Prostate gland (tissue), 2 donors: Measurements from ENCODE around the gene ZNF341. TPM values are rescaled to one million over a fixed set of nuclear protein-coding genes. Genes with fewer than 3 reads are reported as not detected.

Experiments used
- DNase-seq: peaks from one replicate; pipeline ENCODE4 v3.0.0-alpha.2; 2019; ENCODE audit warnings: low spot score
- H3K27ac ChIP-seq, 2 donors: fragments of 200-600 bp; sonication (generic); 2 replicates each; pipeline ENCODE4 v1.5.1; 2017 to 2019
- H3K27me3 ChIP-seq: fragments of 200-600 bp; sonication (generic); replicated peaks from 2 replicates; pipeline ENCODE4 v1.5.1; 2019; ENCODE audit not compliant: insufficient read depth
- H3K36me3 ChIP-seq, 2 donors: fragments of 200-600 bp; sonication (generic); 1 replicate in 1 of 2; 2 replicates in 1 of 2; pipeline versions ENCODE4 v1.5.1 to v1.8.1; 2017 to 2019
- H3K4me1 ChIP-seq: fragments of 200-600 bp; sonication (generic); replicated peaks from 2 replicates; pipeline ENCODE4 v1.5.1; 2019
- H3K4me3 ChIP-seq, 2 donors: fragments of 200-600 bp; sonication (generic); 2 replicates each; pipeline ENCODE4 v1.5.1; 2017 to 2019
- H3K9me3 ChIP-seq: fragments of 200-600 bp; sonication (generic); 2 replicates; pipeline ENCODE4 v1.5.1; 2017
- POLR2A ChIP-seq: fragments of 450-650 bp; IDR thresholded peaks from one replicate; pipeline ENCODE4 v1.6.1; 2016; ENCODE audit warnings: antibody characterized with exemption, mild to moderate bottlenecking
- POLR2AphosphoS5 ChIP-seq: sonication (generic); formaldehyde crosslinking; IDR thresholded peaks from one replicate; pipeline ENCODE4 v1.6.1; 2017; ENCODE audit warnings: antibody characterized with exemption
- WGBS: methylation state at CpG from one replicate; pipeline ENCODE4 v1.1.5; 2018; 5-methylcytosine and 5-hydroxymethylcytosine counted together
- intact Hi-C: fragments of 100-400 bp; cut with DNase I; formaldehyde crosslinking; loops from one replicate; pipeline ENCODE4 v1.14.2; 2022
- total RNA-seq, 2 donors: library from RNA; depleted of rRNA; stranded (reverse); fragments of >200 nt; gene quantifications; one replicate each; pipeline ENCODE4 v1.1.0, GENCODE V29; 2016
- TF ChIP-seq, protein P1 (sequence below), 4 experiments: fragments of 200-600 bp in 2 of 4; fragments of 450-650 bp in 2 of 4; sonication (generic) in 2 of 4; IDR thresholded peaks; 1 replicate in 3 of 4; 2 replicates in 1 of 4; pipeline ENCODE4 v1.5.1; 2016 to 2019; ENCODE audit warnings: antibody characterized with exemption in 4 of 4, mild to moderate bottlenecking in 2 of 4, moderate library complexity in 2 of 4

The ZNF341 gene
- total RNA-seq, 2 donors from 2014 or later: 2.8 to 7.0 TPM

DNA sequence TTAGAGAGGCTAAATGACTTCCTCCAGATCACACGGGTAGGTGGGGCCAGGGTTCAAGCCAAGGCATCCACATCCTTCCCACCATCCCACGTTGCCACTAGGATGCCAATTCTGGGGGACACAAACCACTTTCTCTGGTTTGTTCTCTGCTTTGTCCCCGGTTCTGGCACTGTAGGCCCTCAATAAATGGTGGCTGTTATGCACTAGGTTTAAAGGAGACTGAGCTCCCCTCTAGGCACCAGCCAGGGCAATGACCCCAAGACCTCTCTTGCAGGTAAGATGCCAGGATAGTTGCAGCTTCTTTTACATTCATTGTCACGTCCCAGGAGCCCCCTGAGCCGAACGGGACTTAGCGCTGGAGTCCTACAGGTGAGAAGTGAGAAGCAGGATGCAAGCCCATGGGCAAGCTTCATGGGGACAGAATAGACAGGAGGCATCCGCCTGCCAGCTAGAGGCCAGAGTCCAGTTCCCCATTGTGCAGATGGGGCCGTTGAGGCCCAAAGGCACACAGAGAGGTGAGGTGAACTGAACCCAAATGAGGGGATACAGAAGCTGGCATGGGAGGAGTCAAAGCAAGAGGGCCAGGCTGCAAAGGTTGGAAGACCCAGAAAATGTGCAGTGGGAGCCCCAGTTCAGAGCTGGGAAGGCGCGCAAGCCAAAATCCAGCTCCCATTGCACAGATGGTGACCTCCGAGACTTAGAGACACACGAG is 12.4 kb upstream of the ZNF341 start:
- WGBS: 40% methylated on average over 13 of the region's 13 CpGs
- Histone ChIP-seq H3K4me1 (peaks cover 9% of the 10 kb centered on the region), H3K36me3 (no peaks in the 10 kb centered on the region), H3K27ac (peak overlapping the region; percentile 51 to 68), H3K4me3 (peak overlapping the region; percentile 66 to 90), H3K9me3 (no peaks in the 10 kb centered on the region), H3K27me3 (no peaks in the 10 kb centered on the region)
- intact Hi-C loops: no loop called here
- TF ChIP-seq, protein P1, sequence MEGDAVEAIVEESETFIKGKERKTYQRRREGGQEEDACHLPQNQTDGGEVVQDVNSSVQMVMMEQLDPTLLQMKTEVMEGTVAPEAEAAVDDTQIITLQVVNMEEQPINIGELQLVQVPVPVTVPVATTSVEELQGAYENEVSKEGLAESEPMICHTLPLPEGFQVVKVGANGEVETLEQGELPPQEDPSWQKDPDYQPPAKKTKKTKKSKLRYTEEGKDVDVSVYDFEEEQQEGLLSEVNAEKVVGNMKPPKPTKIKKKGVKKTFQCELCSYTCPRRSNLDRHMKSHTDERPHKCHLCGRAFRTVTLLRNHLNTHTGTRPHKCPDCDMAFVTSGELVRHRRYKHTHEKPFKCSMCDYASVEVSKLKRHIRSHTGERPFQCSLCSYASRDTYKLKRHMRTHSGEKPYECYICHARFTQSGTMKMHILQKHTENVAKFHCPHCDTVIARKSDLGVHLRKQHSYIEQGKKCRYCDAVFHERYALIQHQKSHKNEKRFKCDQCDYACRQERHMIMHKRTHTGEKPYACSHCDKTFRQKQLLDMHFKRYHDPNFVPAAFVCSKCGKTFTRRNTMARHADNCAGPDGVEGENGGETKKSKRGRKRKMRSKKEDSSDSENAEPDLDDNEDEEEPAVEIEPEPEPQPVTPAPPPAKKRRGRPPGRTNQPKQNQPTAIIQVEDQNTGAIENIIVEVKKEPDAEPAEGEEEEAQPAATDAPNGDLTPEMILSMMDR (IDR thresholded peaks at IDR 0.05): no peak
- TF ChIP-seq POLR2AphosphoS5 (no peak), POLR2A (no peak)
- DNase-seq: no peak

DNA sequence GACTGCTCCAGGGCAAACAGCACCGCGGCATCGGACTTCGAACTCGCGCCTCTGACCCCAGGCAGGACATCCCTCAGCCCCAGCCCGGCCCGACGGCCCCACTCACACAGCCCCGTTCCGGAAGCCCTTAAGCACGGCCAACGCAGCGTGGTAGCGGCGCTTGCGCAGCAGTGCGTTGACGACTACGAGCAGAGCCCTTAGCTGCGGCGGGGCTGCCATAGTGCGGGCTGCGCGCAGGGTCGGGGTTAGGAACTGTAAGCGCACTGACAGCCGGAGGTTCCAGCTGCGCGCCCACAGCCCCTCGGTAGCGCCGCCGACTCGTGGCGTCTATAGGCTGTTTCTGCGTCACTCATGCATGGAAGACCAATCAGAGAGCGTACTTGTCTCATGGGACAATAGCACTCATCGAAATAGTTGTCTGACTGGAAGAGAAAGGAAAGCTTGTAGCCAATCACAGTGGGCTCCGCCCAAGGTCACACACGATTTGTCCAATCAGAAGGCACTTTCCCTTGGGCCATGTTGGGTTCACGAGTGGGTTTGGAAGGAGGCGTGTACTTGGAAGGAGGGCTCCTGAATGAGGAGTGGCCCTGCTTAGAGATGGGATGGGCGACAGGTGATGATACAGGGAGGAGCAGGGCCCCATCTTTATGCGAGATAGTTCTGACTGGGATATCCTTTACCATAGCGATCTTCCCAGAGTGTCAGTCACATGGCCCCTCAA is 11.6 kb upstream of the ZNF341 start, which contains the start of gene PXMP4:
Gene PXMP4, minus strand, starts transcription at position 322 of the 721 bp plus-strand sequence. Its CDS starts 103 bp downstream, at position 219.
- peak; percentile 90 for DNase-seq
- no peaks in the 10 kb centered on the region for H3K36me3 ChIP-seq
- TF ChIP-seq, protein P1 (IDR thresholded peaks at IDR 0.05): peak in 1 of 4 experiments; percentile 13
- TF ChIP-seq POLR2AphosphoS5: peak; percentile 95
- TF ChIP-seq POLR2A: peak; percentile 29
- peaks cover 9% of the 10 kb centered on the region for H3K4me1 ChIP-seq
- H3K4me3 ChIP-seq: peak within 1 kb of the TSS; percentile 66 to 90
- H3K27me3 ChIP-seq: no peaks in the 10 kb centered on the region
- 3% methylated on average over 42 of the region's 46 CpGs for WGBS
- peak within 1 kb of the TSS; percentile 51 to 68 for H3K27ac ChIP-seq
- no peaks in the 10 kb centered on the region for H3K9me3 ChIP-seq
- intact Hi-C loops: no loop called here

DNA sequence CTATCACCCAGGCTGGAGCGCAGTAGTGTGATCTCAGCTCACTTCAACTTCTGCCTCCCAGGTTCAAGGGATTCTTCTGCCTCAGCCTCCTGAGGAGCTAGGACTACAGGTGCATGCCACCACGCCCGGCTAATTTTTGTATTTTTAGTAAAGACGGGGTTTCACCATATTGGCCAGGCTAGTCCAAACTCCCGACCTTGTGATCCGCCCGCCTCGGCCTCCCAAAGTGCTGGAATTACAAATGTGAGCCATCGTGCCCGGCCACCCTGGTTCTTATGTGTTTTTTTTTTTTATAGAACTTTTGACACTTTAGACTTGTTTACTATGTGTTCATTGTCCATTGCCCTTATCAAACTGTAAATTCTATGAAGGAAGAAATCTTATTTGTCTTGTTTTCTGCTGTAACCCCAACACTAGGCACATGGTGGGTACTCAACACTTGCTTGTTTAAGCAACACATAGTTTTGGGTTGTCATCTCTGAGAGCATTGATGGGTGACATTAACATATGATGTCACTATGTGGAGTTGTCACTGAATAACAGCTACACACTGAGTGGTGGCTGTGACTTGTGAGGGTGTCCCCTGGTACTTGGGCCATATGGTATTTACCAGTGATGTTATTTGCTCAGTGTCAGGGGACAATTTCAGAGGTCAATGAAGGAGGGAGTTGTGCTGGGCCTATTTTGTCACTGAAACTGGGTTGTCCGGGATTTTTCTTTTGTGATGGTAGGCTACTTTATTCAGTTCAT is 10.2 kb upstream of the ZNF341 start:
- Histone ChIP-seq H3K27me3 (no peaks in the 10 kb centered on the region), H3K36me3 (no peaks in the 10 kb centered on the region), H3K27ac (no peak overlapping the region), H3K9me3 (no peaks in the 10 kb centered on the region), H3K4me1 (peaks cover 9% of the 10 kb centered on the region), H3K4me3 (no peak overlapping the region)
- no peak for DNase-seq
- intact Hi-C loops: no loop called here
- WGBS: 93% methylated on average over 11 of the region's 11 CpGs
- TF ChIP-seq POLR2A: no peak
- TF ChIP-seq, protein P1 (IDR thresholded peaks at IDR 0.05): no peak
- no peak for TF ChIP-seq POLR2AphosphoS5

DNA sequence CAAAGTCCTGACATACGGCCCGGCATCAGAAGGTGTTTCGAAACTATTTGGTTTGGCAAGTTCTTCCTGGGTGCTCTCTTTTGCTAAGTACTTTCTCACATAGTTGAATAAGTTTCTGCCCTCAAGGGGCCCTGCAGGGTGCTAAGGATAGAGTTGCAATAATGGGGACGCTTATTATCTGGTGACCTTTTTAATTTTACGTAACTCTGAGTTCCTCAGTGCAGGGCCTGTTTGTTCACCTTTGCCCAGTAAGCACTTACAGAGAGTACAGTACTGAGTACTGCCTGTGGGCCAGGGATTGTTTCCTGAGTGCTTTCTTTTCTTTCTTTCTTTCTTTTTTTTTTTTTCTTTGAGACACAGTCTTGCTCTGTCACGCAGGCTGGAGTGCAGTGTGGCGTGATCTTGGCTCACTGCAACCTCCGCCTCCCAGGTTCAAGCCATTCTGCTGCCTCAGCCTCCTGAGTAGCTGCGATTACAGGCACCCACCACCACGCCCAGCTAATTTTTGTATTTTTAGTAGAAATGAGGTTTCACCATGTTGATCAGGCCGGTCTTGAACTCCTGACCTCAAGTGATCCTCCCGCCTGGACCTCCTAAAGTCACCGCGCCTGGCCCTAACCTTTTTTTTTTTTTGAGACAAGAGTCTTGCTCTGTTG is 7.2 kb upstream of the ZNF341 start:
- no peak overlapping the region for H3K27ac ChIP-seq
- 82% methylated on average over 14 of the region's 14 CpGs for WGBS
- no peaks in the 10 kb centered on the region for H3K9me3 ChIP-seq
- H3K4me3 ChIP-seq: no peak overlapping the region
- DNase-seq: no peak
- H3K27me3 ChIP-seq: no peaks in the 10 kb centered on the region
- H3K4me1 ChIP-seq: peaks cover under 1% of the 10 kb centered on the region
- H3K36me3 ChIP-seq: no peaks in the 10 kb centered on the region
- TF ChIP-seq POLR2AphosphoS5: no peak
- TF ChIP-seq POLR2A: no peak
- TF ChIP-seq, protein P1 (IDR thresholded peaks at IDR 0.05): no peak
- intact Hi-C loops: no loop called here
